Measurements from ENCODE around the gene RPE.

The RPE gene

GRCh38 chr2:210002158-210003157, at the start of gene RPE:
TSS of gene RPE (plus strand) at chr2:210002638. CDS start at chr2:210002662, 24 bp downstream.
- DNase-seq, result peak; percentile 88 to 94

- no peak for DNase-seq
These were observed 46.2 kb upstream of the RPE start for GRCh38 chr2:209956271-209956670.

DNA sequence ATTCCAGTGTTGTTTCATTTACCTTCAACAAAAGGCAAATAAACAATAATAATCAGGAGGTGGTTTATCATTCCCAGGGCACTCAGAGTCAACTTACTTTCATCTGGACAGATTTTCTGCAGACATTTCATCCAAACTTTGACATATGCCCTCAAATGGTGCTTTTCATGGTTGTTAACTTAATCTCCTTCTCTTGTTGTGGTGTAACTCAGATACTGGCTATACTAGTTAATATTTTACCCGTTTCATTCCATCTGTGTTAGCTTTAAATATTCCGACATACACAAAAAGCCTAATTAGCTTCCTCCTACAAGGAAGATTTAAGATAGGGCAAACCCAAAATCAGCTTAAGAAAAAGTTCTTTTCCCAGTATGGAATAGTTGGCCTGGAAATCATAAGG, 44.4 kb upstream of the RPE start:
- no peak for DNase-seq

- DNase-seq, result no peak
These were observed 42.4 kb upstream of the RPE start for GRCh38 chr2:209960045-209960444.

GRCh38 chr2:209960676-209961630, 41.5 kb upstream of the RPE start:
- peak in 1 of 2 experiments; percentile 65 for DNase-seq

DNA sequence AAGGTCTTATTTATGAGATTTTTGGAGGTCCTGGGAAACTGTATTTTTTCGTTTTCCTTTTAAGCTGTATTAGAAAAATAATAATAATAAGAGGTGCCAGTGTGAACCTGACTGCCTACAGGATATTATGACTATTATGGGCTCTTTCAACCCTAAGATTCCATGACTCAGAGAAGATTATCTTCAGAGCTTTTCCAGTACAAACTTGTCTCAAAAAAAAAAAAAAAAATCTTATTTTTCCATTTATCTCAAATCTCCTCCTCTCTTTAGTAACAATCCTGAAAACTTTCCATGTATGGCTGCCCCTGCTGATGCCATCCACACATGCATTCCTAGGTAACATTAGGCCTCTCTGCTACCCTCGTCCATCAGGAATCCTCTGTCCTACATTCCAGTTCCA, 36.7 kb upstream of the RPE start:
- no peak for DNase-seq

DNA sequence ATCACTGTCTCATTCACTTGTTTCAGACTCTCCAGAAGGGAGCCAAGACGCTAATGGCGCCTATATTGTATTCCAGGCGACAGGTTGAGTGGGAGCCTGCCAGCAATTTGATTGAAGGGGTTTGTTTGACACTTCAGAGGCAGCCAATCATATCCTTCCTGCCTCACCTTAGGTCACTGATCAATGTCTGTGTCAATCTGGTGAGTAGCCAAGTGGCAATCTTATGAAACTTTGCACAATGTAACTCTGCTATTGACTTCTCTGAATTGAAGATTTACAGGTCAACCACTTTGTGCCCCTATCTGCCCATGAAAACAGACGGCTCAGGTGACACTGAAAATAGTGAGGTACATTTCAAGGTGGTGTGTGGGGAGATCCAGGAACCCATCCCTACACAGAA, 32.7 kb upstream of the RPE start:
- DNase-seq, result no peak

DNA sequence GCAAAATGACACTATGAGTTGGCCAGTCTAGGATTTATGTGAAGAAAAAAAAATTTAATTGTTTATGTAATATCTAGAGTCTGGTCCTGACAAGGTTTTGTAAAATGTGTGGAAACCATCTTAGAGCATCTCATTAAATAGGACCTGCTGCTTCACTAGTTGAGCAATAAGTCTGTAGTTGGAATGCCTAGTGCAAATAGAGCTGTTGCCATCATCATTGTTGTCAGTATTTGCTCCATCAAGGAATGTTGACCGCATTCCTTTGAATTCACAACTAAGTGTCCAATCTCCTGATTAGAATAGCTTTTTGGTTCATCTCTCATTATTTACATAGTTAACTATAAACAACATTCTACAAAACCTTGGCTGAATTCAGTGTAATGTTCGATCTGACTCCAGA, 32.2 kb upstream of the RPE start:
- DNase-seq, result no peak

- DNase-seq, result no peak
These were observed 31.7 kb upstream of the RPE start for GRCh38 chr2:209970711-209971110.

- DNase-seq, result no peak
These were observed 29.1 kb upstream of the RPE start for GRCh38 chr2:209973328-209973727.

GRCh38 chr2:209974576-209974975, 27.9 kb upstream of the RPE start:
- DNase-seq, result no peak

GRCh38 chr2:209976698-209977385, 25.6 kb upstream of the RPE start:
- DNase-seq, result no peak

DNA sequence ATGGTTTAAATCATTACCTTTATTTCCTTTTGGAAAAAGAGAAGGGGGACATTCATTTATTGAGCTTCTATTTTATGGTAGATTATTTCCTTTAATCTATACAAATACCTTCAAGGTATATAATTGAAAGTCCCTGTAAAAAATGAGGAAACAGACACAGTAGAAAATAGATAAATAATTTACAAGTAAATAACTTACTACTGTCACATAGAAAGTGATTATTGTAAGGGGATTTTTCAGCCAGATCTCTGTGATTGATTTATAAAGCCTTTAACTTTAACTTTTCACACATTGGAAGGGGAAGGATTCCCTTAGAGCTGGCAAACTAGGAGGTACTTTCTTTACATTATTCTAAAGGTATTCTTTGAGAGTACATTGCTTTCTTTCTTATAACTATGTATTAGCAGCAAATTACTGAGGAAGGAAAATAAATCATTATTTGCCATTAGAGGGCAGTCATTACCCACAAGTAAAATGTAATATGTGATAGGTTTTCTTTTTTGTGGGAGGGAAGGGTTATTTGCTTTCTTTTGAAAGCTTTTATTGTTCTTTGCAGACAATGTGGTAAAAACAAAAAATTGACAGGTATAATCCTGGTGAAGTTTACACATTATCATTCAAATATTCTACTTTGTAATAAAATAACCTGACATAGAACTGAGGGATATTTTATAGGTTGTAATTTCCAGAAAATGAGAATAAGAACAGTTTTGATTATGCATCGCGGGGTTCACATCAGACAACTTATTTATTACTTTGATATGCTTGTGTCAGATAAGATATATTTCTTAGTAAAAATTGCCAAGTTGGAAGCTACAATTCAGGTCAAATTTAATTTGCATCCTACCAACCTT, 24.8 kb upstream of the RPE start:
- peak in 1 of 2 experiments; percentile 41 for DNase-seq

GRCh38 chr2:209984291-209984690, 18.1 kb upstream of the RPE start:
- DNase-seq, result no peak

GRCh38 chr2:209985874-209986273, 16.6 kb upstream of the RPE start:
- no peak for DNase-seq

- no peak for DNase-seq
These were observed 16.0 kb upstream of the RPE start for GRCh38 chr2:209986415-209986814.

DNA sequence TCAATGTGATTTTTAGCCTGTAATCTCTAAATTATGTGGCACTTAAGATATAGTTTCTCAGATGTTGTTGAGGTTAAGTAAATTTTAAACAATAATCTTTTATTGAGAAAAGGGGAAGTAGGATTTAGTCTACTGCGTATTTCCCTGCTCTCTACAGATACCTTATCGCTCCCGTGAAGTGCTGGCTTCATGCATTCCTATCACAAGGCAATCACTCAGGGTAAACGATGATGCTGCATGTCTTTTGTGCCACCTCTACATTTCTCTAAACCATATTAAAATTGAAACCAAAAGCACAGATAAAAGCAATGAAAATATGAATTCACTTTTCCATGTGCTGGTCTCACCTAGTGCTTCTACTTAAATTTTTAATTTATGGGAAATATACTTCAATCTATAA, 14.4 kb upstream of the RPE start:
- no peak for DNase-seq

DNA sequence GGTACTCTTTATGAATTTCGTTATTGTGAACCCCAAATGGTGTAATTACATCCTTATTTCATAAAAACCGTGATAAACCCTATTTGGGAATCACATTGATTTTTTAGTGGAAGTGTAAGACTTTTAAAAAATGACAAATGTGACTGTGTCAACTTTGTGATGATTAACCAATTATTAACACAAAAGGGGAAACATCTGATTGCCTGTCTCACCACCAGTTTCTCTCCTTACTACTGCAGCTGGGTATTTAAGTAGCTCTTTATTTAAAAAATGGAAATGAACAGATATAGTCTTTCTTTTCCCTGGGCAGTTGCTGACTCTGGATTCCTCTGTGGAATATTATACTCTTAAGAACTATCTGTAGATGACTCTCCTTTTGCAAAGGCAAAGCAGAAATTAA, 11.6 kb upstream of the RPE start:
- no peak for DNase-seq

GRCh38 chr2:209993968-209994367, 8.5 kb upstream of the RPE start:
- DNase-seq, result no peak

DNA sequence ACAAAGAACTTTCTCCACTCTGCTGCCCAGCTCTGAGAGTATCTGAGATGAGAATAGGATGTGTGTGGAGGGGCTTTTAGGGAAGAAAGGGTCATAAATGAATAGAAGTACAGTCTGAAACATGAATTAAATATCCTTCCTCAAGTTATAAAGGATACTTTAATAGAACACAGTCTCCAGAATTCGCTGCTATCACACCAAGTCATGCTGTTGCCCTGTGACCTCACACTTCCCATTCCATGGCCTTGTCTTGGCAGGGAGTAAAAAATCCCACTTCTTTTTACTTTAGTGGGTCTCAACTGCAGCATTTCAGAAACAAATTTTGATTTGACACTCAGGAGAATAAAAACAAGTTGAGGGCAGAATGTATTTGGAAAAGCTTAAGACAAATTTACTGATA, 3.8 kb upstream of the RPE start:
- no peak for DNase-seq

DNA sequence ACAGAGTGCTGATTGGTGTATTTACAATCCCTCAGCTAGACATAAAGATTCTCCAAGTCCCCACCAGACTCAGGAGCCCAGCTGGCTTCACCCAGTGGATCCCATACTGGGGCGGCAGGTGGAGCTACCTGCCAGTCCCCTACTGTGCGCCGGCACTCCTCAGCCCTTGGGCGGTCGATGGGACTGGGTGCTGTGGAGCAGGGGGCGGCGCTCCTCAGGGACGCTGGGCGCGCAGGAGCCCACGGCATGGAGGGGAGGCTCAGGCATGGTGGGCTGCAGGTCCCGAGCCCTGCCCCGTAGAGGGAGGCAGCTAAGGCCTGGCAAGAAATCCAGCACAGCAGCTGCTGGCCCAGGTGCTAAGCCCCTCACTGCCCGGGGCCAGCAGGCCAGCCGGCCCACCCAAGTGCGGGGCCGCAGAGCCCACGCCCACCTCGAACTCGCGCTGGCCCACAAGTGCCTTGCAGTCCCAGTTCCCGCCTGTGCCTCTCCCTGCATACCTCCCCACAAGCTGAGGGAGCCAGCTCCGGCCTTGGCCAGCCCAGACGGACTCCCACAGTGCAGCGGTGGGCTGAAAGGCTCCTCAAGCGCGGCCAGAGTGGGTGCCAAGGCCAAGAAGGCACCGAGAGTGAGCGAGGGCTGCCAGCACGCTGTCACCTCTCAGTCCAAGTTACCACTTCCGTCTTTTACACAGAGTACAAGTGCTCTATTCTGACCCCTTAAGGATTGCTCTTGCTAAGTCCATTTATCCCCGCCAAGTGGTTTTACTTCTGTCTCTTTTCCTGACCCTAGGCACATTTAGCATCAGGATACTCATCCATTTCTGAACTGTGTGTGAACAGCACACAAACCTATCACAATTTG, 1.7 kb upstream of the RPE start:
- DNase-seq, result no peak
